Osteocyte (in vitro differentiated cells): ENCODE results near the gene SECISBP2. TPM values are rescaled to one million over a fixed set of nuclear protein-coding genes. Genes with fewer than 3 reads are reported as not detected.

Source experiments
- DNase-seq: peaks from one replicate; pipeline ENCODE4 v3.0.0; 2021; ENCODE audit warnings: mixed read lengths; ENCODE audit not compliant: unreplicated experiment; ENCODE audit errors: extremely low spot score
- H3K27ac Mint-ChIP-seq: one replicate; pipeline ENCODE4 v1.8.0; 2021; ENCODE audit warnings: mild to moderate bottlenecking, mixed read lengths; ENCODE audit not compliant: unreplicated experiment
- H3K27me3 Mint-ChIP-seq: one replicate; pipeline ENCODE4 v1.8.0; 2021; ENCODE audit warnings: mixed read lengths; ENCODE audit not compliant: unreplicated experiment
- H3K36me3 Mint-ChIP-seq: one replicate; pipeline ENCODE4 v1.8.0; 2021; ENCODE audit warnings: mixed read lengths; ENCODE audit not compliant: unreplicated experiment
- H3K4me1 Mint-ChIP-seq: one replicate; pipeline ENCODE4 v1.8.0; 2021; ENCODE audit warnings: mixed read lengths; ENCODE audit not compliant: unreplicated experiment
- H3K4me3 Mint-ChIP-seq: one replicate; pipeline ENCODE4 v1.8.0; 2021; ENCODE audit warnings: mild to moderate bottlenecking, moderate library complexity, mixed read lengths; ENCODE audit not compliant: unreplicated experiment
- H3K9me3 Mint-ChIP-seq: one replicate; pipeline ENCODE4 v1.8.0; 2021; ENCODE audit warnings: mixed read lengths; ENCODE audit not compliant: unreplicated experiment
- CTCF ChIP-seq: fragments of 200-600 bp; sonication (generic); IDR thresholded peaks from 2 replicates; pipeline ENCODE4 v1.5.0; 2021; ENCODE audit warnings: antibody characterized with exemption, mild to moderate bottlenecking, moderate library complexity
- total RNA-seq: library from RNA; stranded (reverse); gene quantifications from 2 replicates; pipeline ENCODE4 v1.2.1, GENCODE V29; 2021

Gene SECISBP2
- total RNA-seq, 1 donor from 2014 or later, result 31.5 TPM

- Mint-ChIP-seq H3K27ac (no peak overlapping the region), H3K36me3 (peaks cover 5% of the 10 kb centered on the region), H3K27me3 (no peaks in the 10 kb centered on the region), H3K4me1 (peaks cover 5% of the 10 kb centered on the region), H3K4me3 (no peak overlapping the region), H3K9me3 (no peaks in the 10 kb centered on the region)
- TF ChIP-seq CTCF, result no peak
- no peak for DNase-seq
Observed at GRCh38 chr9:89382026-89382986, 64.0 kb downstream of the SECISBP2 start.

DNA sequence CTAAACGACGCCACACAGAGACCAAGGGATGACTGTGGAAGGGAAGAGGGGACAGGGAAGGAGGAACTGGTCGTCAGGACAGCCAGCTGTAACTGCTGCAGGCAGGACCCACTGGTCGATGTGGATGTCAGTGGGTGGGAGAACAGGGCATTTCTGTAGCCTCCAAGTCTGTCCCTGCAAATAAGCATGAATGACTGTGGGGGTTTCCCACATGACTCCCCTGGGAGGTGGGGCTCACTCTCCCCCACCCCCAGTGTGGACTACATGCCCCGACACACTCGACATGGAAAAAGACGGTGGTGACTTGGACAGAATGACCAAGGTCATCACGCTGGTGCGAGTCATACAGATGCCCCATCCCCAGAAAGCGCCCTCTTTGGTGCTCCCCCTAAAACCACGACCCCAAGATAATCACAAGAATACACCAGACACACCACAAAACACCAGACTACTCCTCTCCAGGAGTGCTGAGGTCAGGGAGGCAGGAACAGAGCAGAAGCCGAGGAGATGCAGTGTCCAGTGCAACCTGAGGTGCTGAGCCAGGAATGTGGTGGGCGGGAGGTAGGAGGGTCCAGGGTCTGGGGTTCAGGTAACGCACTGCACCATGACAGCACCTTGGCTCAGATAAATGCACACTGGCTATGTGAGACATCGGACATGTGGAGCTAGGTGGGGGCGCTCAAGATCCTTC lies 64.9 kb downstream of the SECISBP2 start:
- no peak for DNase-seq
- Mint-ChIP-seq H3K27ac (no peak overlapping the region), H3K4me1 (peaks cover 5% of the 10 kb centered on the region), H3K9me3 (no peaks in the 10 kb centered on the region), H3K27me3 (no peaks in the 10 kb centered on the region), H3K4me3 (no peak overlapping the region), H3K36me3 (peaks cover 5% of the 10 kb centered on the region)
- no peak for TF ChIP-seq CTCF

DNA sequence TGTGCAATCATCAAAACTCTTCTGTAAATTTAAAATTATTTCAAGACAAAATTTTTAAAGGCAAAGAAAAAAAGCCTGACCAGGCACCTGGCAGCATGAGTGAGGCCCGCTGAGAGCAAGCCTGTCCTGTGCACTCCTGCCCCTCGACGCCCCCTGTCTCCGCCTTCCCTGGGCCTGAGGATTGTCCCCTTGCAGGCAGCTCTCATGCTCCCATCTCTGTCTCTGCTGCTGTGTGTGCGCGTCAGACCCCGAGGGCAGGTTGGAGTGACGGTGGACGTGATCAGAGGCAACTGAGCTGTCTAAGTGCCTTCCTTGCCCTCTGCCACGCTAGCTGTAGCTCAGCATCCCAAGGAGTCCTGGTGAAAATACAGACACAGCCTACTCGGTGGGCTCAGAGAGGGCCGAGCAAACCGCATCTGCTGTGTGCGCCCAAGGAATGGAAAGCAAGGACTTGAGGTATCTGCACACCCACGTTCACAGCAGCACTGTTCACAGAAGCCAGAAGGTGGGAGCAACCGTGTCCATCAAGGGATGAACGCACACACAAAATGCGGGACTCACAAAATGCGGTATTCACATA lies 65.5 kb downstream of the SECISBP2 start:
- Mint-ChIP-seq H3K27ac (no peak overlapping the region), H3K4me1 (peaks cover 5% of the 10 kb centered on the region), H3K9me3 (no peaks in the 10 kb centered on the region), H3K27me3 (no peaks in the 10 kb centered on the region), H3K36me3 (peaks cover 5% of the 10 kb centered on the region), H3K4me3 (no peak overlapping the region)
- no peak for TF ChIP-seq CTCF
- no peak for DNase-seq

DNA sequence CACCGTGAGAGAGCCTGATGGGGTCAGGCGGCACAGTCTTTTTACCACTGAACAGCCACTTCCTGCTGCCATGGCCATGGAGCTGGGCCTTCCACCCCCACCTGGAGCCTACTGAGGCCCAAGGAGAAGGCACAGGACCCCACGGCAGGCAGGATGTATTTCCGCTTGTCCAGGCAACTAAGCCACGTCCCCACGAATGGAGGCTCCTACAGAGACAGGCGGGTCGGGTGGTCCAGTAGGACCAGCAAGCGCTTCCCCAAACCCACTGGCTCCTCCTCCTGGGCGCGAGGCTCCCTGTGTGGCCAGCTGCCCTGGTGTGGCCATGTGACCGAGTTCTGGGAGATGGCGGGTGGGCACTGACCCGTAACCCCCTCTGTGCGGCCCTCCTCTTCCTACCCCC lies 66.5 kb downstream of the SECISBP2 start:
- Mint-ChIP-seq H3K27ac (no peak overlapping the region), H3K4me1 (peaks cover 5% of the 10 kb centered on the region), H3K27me3 (no peaks in the 10 kb centered on the region), H3K36me3 (peaks cover 5% of the 10 kb centered on the region), H3K4me3 (no peak overlapping the region), H3K9me3 (no peaks in the 10 kb centered on the region)
- no peak for TF ChIP-seq CTCF
- DNase-seq, result no peak

DNA sequence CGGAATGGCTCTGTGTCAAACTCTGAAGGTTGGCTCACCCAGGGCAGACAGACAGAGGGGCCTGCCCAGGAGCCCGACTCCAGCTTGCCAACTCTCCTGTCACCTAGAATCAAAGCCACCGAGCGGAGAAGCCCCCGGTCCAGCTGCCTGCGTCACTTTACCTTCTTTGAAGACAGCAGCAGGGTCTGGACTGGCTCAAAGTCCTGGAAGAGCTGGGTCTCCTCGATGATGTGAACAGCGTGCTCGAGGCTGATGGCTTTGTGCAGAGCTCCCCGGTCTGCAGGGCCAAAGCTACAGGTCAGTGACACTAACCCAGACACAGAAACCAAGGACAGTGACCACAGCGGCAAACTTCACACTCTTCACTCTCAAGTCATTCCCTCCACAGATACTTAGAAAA lies 67.9 kb downstream of the SECISBP2 start:
- Mint-ChIP-seq H3K4me1 (no peaks in the 10 kb centered on the region), H3K9me3 (no peaks in the 10 kb centered on the region), H3K27ac (no peak overlapping the region), H3K36me3 (peaks cover 5% of the 10 kb centered on the region), H3K27me3 (no peaks in the 10 kb centered on the region), H3K4me3 (no peak overlapping the region)
- DNase-seq, result no peak
- no peak for TF ChIP-seq CTCF
